Astrocyte (in vitro differentiated cells and primary cell): Measurements from ENCODE around the gene RIMBP2.

Experiments used
- EZH2 ChIP-seq: IDR thresholded peaks from 2 replicates; pipeline ENCODE4 v1.6.1; 2012; ENCODE audit warnings: mild to moderate bottlenecking, low read length, inconsistent platforms; ENCODE audit not compliant: insufficient read depth
- TF ChIP-seq, protein P1 (sequence below): IDR thresholded peaks from 2 replicates; pipeline ENCODE4 v1.5.1; 2011; ENCODE audit warnings: low read depth, mild to moderate bottlenecking, inconsistent platforms, low read length, moderate library complexity; ENCODE audit not compliant: insufficient read depth

DNA sequence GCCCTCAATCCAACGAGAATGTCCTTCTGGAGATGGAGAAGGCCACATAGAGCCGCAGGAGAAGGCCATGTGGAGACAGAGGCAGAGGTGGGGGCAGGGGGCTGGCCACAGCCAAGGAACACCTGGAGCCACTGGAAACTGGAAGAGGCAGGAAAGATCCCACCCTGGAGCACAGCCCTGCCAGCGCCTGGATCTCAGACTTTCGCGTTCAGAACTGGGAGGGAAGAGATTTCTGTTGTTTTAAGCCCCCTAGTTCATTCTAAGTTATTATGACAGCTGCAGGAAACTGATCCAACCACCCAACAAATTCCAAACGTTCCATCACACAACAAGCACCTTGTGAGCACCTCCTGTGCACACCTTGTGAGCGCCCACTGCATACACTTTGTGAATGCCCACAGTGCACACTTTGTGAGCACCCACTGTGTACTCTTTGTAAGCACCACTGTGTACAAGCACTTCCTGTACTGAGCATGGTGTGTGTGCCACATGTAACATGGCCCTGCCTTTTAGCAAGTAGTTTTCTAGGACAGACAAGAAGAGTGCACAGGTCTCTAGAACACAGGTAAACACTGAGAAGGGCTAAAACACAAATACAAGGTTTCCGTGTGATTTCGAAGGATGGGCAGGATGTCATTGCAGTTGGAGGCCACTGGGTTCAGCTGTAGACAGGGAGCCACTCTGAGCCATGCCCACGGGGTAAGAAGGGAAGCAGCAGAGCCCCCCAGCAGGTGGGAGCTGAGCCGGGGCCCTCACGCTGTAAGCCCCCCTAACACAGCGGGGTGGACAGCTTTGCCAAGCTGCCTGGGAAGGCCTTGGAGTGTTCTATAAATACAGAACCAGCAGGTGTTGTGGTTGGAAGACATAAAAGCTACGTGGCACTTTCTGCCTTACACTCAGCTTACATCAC, 15.4 kb downstream of the RIMBP2 start:
- TF ChIP-seq EZH2 = no peak
- TF ChIP-seq, protein P1, sequence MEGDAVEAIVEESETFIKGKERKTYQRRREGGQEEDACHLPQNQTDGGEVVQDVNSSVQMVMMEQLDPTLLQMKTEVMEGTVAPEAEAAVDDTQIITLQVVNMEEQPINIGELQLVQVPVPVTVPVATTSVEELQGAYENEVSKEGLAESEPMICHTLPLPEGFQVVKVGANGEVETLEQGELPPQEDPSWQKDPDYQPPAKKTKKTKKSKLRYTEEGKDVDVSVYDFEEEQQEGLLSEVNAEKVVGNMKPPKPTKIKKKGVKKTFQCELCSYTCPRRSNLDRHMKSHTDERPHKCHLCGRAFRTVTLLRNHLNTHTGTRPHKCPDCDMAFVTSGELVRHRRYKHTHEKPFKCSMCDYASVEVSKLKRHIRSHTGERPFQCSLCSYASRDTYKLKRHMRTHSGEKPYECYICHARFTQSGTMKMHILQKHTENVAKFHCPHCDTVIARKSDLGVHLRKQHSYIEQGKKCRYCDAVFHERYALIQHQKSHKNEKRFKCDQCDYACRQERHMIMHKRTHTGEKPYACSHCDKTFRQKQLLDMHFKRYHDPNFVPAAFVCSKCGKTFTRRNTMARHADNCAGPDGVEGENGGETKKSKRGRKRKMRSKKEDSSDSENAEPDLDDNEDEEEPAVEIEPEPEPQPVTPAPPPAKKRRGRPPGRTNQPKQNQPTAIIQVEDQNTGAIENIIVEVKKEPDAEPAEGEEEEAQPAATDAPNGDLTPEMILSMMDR = no peak
